Islet precursor cell (in vitro differentiated cells): ENCODE data around the gene ZNF688.
"Not testable (repeated sequence)": the region's sequence is repeated elsewhere in the genome, so short reads cannot be mapped to it uniquely, and the experiment has no call there.

ENCODE experiments used
- DNase-seq: peaks from one replicate; pipeline ENCODE4 v3.0.0-alpha.2; 2018

ZNF688 gene

GRCh38 chr16:30532285-30533145 lies 39.0 kb downstream of the ZNF688 start:
- no peak for DNase-seq

- no peak for DNase-seq
Measured at GRCh38 chr16:30530163-30531037, 41.1 kb downstream of the ZNF688 start.

- DNase-seq = peak; percentile 38
Measured at GRCh38 chr16:30528799-30529457, 42.6 kb downstream of the ZNF688 start.

GRCh38 chr16:30527635-30528178 lies 43.8 kb downstream of the ZNF688 start:
- peak; percentile 91 for DNase-seq

- DNase-seq = peak; percentile 100
Measured at GRCh38 chr16:30526823-30527634, 44.5 kb downstream of the ZNF688 start.

- peak; percentile 80 for DNase-seq
Measured at GRCh38 chr16:30526137-30526822, 45.2 kb downstream of the ZNF688 start, which contains the start of gene ZNF768. Gene ZNF768 (minus strand): TSS chr16:30526566. CDS start chr16:30526413, 153 bp downstream.

- no peak for DNase-seq
Measured at GRCh38 chr16:30525844-30526136, 45.7 kb downstream of the ZNF688 start.

- DNase-seq = no peak
Measured at GRCh38 chr16:30524575-30525568, 46.6 kb downstream of the ZNF688 start.

- DNase-seq = no peak
Measured at GRCh38 chr16:30523768-30524574, 47.5 kb downstream of the ZNF688 start.

GRCh38 chr16:30522702-30523463 lies 48.6 kb downstream of the ZNF688 start:
- DNase-seq = not testable (repeated sequence)

- DNase-seq = no peak
Measured at GRCh38 chr16:30521873-30522641, 49.5 kb downstream of the ZNF688 start.

GRCh38 chr16:30521476-30521872 lies 50.0 kb downstream of the ZNF688 start:
- no peak for DNase-seq
